A673 (cell line): Measurements from ENCODE around the gene NAE1. TPM values are rescaled to one million over a fixed set of nuclear protein-coding genes. Genes with fewer than 3 reads are reported as not detected.

Source experiments
- Bru-seq: library from RNA; stranded (reverse); fragments of 400-500 nt; gene quantifications from one replicate; lab custom pipeline; 2021; lab: Mats Ljungman, UMichigan
- BruChase-seq, 2 experiments: library from RNA; stranded (reverse); fragments of 400-500 nt; gene quantifications; one replicate each; lab custom pipeline; 2021; lab: Mats Ljungman, UMichigan
- BruUV-seq: library from RNA; stranded (reverse); fragments of 400-500 nt; replicated peaks from 2 replicates; lab custom pipeline; 2021; lab: Mats Ljungman, UMichigan
- CTCF ChIA-PET: fragments of 300-600 bp; sonication (Branson Sonifier 250); formaldehyde crosslinking; loops from one replicate; lab custom pipeline; 2022; ENCODE audit warnings: antibody characterized with exemption; lab: Charles Lee
- POLR2A ChIA-PET: fragments of 300-600 bp; sonication (Branson Sonifier 250); formaldehyde crosslinking; loops from one replicate; lab custom pipeline; 2022; ENCODE audit warnings: antibody characterized with exemption; ENCODE audit not compliant: low non-redundant PET; lab: Charles Lee
- DNase-seq: peaks from one replicate; pipeline ENCODE4 v3.0.0-alpha.2; 2015; ENCODE audit warnings: low spot score
- H3K27ac ChIP-seq: fragments of 200-600 bp; sonication (generic); 2 replicates; pipeline ENCODE4 v1.5.1; 2016; ENCODE audit warnings: mixed run types, low read depth, mild to moderate bottlenecking, mixed read lengths, antibody characterized with exemption, low read length; ENCODE audit not compliant: poor library complexity, severe bottlenecking
- H3K27me3 ChIP-seq: fragments of 200-600 bp; sonication (generic); replicated peaks from 2 replicates; pipeline ENCODE4 v1.6.1; 2017; ENCODE audit warnings: mixed run types, low read depth, mild to moderate bottlenecking, mixed read lengths, antibody characterized with exemption, low read length; ENCODE audit not compliant: insufficient read depth, poor library complexity
- H3K36me3 ChIP-seq: fragments of 200-600 bp; sonication (generic); 2 replicates; pipeline ENCODE4 v1.6.1; 2016; ENCODE audit warnings: mixed run types, mild to moderate bottlenecking, mixed read lengths, antibody characterized with exemption, low read length; ENCODE audit not compliant: insufficient read depth, poor library complexity, severe bottlenecking
- H3K4me1 ChIP-seq: fragments of 200-600 bp; sonication (generic); 2 replicates; pipeline ENCODE4 v1.6.1; 2017; ENCODE audit warnings: mixed run types, mild to moderate bottlenecking, mixed read lengths, antibody characterized with exemption, low read length; ENCODE audit not compliant: insufficient read depth, poor library complexity, severe bottlenecking
- H3K4me3 ChIP-seq: fragments of 200-600 bp; sonication (generic); 2 replicates; pipeline ENCODE4 v1.5.1; 2016; ENCODE audit warnings: low read depth, mixed run types, mild to moderate bottlenecking, mixed read lengths, low read length; ENCODE audit not compliant: poor library complexity, severe bottlenecking
- H3K9me3 ChIP-seq: fragments of 200-600 bp; sonication (generic); 2 replicates; pipeline ENCODE4 v1.6.1; 2016; ENCODE audit warnings: mixed run types, low read depth, mild to moderate bottlenecking, mixed read lengths, antibody characterized with exemption, low read length; ENCODE audit not compliant: poor library complexity, severe bottlenecking
- CTCF ChIP-seq: fragments of 300-800, 200-600 bp; sonication (generic); conservative IDR thresholded peaks from 2 replicates; pipeline ENCODE4 v1.5.1; 2017; ENCODE audit warnings: low read depth, mild to moderate bottlenecking, antibody characterized with exemption, low read length, moderate library complexity, mixed read lengths
- EZH2 ChIP-seq: fragments of 200-600 bp; sonication (generic); IDR thresholded peaks from 2 replicates; pipeline ENCODE4 v1.6.1; 2017; ENCODE audit warnings: borderline replicate concordance, low read depth, mild to moderate bottlenecking, mixed read lengths, antibody characterized with exemption, low read length; ENCODE audit not compliant: poor library complexity, severe bottlenecking
- intact Hi-C: fragments of 100-400 bp; cut with micrococcal nuclease; formaldehyde crosslinking; loops from one replicate; pipeline ENCODE4 v1.10.0; 2022; ENCODE audit not compliant: unreplicated experiment
- long read RNA-seq: library from polyadenylated mRNA; stranded (forward); transcript quantifications from one replicate; pipeline ENCODE4 v2.0.0, GENCODE V29; 2022
- total RNA-seq: library from RNA; stranded (reverse); gene quantifications from 2 replicates; pipeline ENCODE4 v1.2.3, GENCODE V29; 2021

The NAE1 gene
- total RNA-seq (172 and 175 TPM in 2 replicates), Bru-seq, nascent RNA (percentile 93 among the genes with signal in this experiment), BruChase-seq, experiment 1, labeled RNA remaining after a 2-hour chase (percentile 94 among the genes with signal in this experiment), BruChase-seq, experiment 2, labeled RNA remaining after a 6-hour chase (percentile 91 among the genes with signal in this experiment)
- long read RNA-seq, transcript NAE1-201 (20 exons, 1,837 nt) = major isoform, 289 of 360 reads
- long read RNA-seq, transcript NAE1-203 (21 exons, 1,909 nt) = minor isoform, 8 of 360 reads
- long read RNA-seq, partial matches to known transcripts = 17 of 360 reads
- long read RNA-seq, other reads (novel, unspliced or antisense) = 44 of 360 reads

GRCh38 chr16:66830422-66831404 lies at the start of gene NAE1:
Gene NAE1 (minus strand): TSS chr16:66830976. CDS start chr16:66830899, 77 bp downstream.
- CTCF ChIA-PET = interaction anchor here (0.5 to 2.3 kb wide), 17 partner anchors 9 to 1255 kb away, joined by 3 to 50 read pairs (median 4); partner anchors contain the start of genes DYNC1LI2 and NFATC3
- TF ChIP-seq CTCF (peak; percentile 96), EZH2 (no peak)

GRCh38 chr16:66878067-66878466 lies 47.3 kb upstream of the NAE1 start:
- H3K27ac ChIP-seq = no peak overlapping the region
- DNase-seq = no peak
- H3K4me1 ChIP-seq = peaks cover 6% of the 10 kb centered on the region
- BruUV-seq = no TSS peak
- CTCF ChIA-PET = no interaction called here
- no peak for TF ChIP-seq EZH2
- no peak for TF ChIP-seq CTCF
- H3K27me3 ChIP-seq = no peaks in the 10 kb centered on the region
- no peak overlapping the region for H3K4me3 ChIP-seq
- H3K9me3 ChIP-seq = no peaks in the 10 kb centered on the region
- intact Hi-C loops = no loop called here
- no peaks in the 10 kb centered on the region for H3K36me3 ChIP-seq
- POLR2A ChIA-PET = no interaction called here

More at GRCh38 chr16:66830422-66831404, at the start of gene NAE1:
- Histone ChIP-seq H3K27me3 (no peaks in the 10 kb centered on the region), H3K36me3 (peaks cover 30% of the 10 kb centered on the region), H3K4me3 (peak within 1 kb of the TSS; percentile 81), H3K9me3 (no peaks in the 10 kb centered on the region), H3K27ac (peak within 1 kb of the TSS; percentile 95), H3K4me1 (peaks cover 8% of the 10 kb centered on the region)
- DNase-seq = peak; percentile 93
- intact Hi-C loops = loop anchor here (5.0 kb wide), 1 partner anchor 37 kb away; no protein-coding TSS in a partner anchor
- POLR2A ChIA-PET = interaction anchor here (0.6 to 0.7 kb wide), 3 partner anchors 42 to 1653 kb away, joined by 3 read pairs; partner anchors contain the start of gene GFOD2
- no TSS peak for BruUV-seq
